Measurements from ENCODE around the gene ACTR5.
"Not testable (repeated sequence)": the region's sequence is repeated elsewhere in the genome, so short reads cannot be mapped to it uniquely, and the experiment has no call there.

Gene ACTR5

DNA sequence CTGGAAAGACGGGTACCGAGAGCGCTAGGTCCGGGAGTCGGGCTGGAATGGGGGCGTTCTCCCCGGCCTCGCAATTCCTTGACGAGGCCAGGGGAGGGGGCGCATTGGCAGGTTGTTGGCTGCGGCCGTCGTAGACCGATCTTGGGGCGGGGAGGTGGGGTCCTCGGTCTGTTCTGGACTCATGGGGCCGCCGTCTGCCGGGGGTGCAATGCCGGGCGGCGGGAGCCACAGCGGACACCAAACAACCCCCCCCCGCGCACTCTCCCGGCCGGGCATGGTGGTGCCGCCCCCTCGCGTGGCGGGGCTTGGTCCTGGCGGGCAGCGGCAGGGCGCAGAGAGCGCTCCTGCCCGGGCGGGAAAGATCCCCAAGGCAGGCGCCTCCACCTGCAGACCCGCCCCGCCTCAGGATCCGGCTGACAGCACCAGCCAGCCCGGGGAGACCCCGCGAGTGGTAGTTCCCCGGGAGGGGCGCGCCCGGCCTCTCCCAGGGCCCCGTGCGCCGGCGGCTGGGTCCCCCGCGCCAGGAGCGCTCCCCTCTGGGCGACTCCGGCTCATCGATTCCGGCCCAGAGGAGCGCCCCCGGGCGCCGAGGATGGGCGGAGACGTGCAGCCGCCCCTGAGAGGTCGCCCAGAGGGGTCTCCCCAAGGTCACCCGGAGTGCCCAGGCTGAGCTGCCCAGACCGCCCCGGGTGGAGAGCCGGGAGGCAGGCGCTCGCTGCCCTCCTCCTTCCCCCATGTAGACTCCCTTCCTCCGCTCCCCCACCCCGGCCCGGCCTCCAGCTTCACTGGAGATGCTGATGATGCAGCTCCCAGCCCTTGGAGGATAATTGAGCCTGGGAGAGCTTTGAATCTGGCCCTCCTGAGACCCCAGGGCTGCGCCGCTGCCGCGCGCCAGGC, 57.9 kb downstream of the ACTR5 start:
- no peak for DNase-seq (ENCODE audit: low spot score)

DNA sequence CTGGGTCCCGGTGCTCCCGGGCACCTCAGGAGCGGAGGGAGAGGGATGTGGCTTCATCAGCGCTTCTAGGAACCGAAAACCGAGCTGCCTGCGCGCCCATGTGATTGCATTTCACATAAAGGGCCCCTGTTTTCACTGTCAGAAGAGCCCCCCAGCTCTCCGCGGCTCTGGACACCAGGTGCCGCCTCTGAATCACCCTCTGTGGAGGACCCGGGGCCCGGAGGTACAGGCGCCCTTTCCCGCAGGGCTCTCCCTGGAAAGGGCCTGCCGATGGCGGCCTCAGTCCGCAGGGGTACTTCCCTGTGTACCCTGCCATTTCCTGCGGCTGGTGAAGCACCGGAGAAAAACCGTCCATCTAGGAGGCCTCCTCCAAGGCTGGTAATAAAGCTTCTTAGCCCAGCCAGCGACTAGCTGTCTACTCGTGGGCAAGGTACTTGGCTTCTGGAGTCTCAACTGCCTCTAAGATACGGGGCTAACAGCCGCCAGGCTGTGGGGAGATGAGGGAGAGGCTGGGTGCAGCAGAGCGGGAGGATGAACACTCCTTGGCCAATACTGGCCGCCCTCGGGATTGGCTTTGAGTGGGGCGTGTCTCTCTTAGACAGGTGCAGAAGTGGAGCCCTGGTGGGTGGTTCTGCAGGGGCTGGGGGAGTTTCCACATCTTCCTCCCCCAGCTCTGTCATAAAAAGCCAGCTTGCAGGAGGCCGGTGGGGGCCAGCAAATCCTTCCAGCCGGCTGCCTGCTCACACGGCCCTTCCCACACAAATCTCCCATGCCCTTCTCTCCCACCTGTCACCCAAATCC, 58.8 kb downstream of the ACTR5 start:
- DNase-seq (ENCODE audit: low spot score), result peak; percentile 60

DNA sequence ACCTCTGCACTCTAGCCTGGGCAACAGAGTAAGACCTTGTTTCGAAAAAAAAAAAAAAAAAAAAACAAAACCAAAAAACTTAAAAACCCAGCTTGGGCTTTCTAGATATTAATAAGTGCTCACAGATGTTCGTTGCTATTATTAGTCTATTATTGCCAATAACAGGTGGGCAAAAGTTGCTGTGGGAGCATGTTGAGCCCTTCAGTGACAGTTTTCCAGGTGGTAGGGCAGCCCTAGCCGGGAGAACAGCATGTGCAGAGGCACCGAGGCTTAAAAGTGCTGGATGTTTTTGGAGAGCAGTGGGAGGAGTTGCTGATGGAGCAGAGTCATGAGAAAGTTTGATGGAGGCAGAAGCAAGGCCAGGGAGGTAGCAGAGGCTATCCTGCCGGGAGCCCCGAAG, 61.7 kb downstream of the ACTR5 start:
- no peak for DNase-seq (ENCODE audit: low spot score)

DNA sequence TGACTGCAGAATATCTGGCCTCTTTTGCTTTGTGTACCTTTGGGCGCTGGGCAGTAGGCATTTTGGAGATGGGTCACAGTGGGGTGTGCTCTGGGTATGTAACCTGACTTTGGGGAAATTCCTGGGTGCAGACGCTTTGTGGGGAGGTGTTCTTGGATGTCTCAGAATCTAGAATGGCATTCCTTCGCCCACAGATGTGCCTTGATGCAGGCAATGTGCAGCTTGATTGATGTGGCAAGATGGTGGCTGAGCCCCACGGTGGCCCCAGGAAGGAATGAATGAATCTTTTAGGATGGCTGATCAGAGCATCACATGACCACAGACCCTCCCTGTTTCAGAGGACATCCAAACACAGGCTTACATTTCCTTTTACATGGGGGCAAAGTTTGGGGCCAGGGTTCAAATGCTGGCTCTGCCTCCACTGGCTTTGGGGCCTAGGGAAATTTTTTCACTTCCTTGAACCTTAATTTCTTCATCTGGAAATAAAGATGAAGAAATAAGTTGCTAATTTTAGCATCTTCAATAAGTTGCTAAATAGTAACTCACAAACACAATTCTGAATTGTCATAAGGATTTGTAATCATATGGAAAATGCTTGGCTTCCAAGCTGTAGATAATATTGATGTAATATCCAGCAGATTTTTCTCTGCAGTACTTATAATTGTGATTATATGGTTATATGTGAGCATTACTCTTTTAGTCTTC, 62.8 kb downstream of the ACTR5 start:
- no peak for DNase-seq (ENCODE audit: low spot score)

DNA sequence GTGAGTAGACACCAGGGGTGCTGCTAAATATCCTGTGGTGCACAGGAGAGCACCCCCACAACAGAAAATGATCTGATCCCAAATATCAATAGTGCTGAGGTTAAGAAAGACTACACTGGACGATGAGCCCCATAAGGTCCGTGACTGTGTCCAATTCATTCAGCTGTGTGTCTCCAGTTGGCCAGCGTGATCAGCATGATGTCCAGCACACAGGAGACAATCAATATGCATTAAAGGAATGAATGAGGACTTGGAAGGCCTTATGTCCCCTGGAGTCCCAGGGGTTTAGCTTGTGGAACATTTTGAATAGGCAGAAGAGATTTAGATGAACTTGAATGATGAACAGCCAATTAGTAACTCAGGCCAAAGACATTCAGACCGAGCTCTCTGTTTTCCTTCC, 63.5 kb downstream of the ACTR5 start:
- DNase-seq (ENCODE audit: low spot score), result no peak

DNA sequence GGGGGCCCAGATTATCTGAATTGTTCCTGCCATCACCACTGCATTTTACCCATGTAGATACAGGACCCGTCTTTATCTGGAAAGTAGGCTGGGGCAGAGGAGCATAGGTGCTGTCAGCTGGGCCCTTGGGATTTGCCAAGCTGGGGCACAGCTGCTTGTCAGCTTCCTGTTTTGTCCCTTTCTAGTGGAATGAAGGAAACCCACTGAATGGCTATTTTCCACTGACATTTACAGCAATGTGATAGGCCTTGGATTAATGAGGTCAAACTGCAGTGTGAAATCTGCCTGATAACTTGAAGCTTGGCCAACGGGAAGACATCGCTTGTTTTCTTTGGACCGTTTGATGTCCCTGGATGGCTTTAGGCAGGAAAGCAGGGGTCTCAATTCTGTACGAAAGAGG, 63.9 kb downstream of the ACTR5 start:
- peak; percentile 58 for DNase-seq (ENCODE audit: low spot score)

DNA sequence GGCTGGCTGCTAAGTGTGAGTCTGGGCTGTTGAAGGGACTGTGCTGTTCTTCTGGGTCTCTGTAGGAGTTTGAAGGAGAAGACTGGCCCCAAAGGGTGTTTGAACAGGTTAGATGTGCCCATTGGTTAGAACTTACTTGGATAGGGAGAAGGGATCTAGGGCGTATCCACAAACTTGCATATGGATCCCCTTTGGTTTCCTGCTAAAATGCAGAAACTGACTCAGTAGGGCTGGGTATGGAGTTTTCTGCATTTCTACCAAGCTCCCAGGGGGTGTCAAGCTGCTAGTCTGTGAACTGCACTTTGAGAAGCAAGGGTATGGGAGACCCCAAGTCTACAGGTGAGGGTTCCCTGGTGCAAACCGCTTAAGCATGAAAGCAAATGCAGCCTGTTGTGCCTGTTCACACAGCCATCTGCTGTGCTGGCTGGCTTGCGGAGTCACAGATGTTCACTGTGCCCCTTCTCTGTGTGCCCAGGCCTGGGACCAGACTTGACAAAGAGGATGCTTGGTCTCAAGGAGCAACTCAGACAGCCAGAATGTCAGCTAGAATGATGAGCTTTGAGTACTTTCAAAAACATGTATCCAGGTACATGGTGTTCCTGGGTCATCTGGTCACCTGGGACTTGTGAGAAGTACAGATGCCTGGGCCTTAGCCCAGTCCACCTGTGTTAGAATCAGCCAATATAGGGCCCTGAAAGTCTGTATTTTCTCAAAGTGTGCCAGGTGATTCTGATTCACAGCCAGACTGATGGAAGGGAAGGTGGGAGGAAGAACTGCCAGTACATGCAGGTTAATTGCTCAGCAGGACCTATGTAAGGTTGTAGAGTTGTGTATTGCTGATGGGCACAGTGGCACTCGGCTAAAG, 64.7 kb downstream of the ACTR5 start:
- DNase-seq (ENCODE audit: low spot score), result peak; percentile 44

DNA sequence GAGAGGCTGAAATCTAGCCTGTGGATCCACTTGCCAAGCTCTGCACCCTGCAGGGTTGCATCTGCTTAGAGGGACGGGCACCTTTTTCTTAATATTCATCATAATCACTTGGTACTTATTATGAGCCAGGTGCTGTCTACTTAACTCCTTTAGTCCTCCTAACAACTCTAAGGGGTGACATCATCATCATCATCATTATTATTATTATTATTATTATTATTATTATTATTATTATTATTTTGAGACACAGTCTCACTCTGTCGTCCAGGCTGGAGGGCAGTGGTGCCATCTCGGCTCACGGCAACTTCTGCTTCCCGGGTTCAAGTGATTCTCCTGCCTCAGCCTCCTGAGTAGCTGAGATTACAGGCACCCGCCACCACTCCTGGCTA, 65.3 kb downstream of the ACTR5 start:
- not testable (repeated sequence) for DNase-seq (ENCODE audit: low spot score)

DNA sequence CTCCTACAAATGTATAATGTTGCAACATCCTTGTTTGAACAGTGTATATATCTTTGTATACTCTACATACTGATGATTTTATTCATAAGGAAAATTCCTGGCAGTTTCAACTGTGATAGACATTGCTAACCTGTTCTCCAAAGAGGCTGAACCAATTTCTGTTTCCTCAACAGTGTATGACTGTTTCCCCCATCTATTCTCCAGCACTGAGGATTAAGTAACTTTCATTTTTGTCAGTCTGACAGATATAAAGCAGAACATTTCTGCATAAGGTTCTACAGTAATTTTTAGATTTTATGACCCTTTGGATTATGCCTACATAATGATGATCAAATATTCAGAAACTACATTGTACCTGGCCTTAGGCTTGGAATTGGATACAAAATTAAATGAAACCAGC, 67.2 kb downstream of the ACTR5 start:
- DNase-seq (ENCODE audit: low spot score), result no peak

DNA sequence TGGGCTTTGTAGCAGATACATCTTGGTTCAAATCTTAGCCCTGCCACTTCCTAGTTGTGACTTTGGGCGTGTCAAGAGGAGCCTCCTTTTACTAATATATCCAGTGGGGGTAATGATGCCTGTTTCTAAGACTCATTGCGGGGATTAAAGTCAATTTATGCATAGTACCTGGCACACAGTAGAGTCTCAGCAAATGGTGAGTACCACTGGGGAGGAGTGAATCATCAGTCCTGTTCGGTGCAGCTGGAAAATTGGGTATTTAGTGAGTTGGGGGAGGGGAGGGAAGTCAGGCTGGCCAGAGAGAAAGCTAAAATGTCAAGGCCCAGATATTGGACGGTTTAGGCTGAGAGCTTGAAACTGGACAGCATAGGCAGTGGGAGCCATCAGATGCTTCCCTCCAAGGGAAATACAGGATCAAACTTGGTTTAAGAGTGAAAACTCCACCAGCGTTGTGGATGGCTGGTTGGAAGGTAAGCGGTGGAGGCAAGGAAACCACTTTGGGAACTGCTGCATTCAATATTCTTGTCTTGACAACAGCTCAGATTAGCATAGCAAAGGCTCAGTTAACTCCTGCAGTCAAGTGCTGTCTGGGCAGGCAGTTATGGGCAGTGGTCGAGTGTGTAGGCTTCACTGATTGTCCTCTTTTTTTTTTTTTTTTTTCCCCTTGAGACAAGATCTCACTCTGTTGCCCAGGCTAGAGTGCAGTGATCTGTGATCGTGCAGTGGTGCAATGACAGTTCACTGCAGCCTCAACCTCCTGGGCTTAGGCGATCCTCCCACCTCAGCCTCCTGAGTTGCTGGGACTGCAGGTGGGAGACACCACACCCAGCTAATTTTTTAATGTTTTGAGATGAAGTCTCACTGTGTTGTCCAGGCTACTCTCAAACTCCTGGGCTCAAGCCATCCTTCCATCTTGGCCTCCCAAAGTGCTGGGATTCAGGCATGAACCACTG, 70.1 kb downstream of the ACTR5 start:
- DNase-seq (ENCODE audit: low spot score), result no peak
